NCI-H128 (cell line): ENCODE results near the gene CCDC175.
A peak's percentile ranks its signal among the peaks of the same experiment; 100 is the strongest.

ENCODE experiments used
- DNase-seq: peaks from one replicate; lab custom pipeline; 2025; ENCODE audit not compliant: unreplicated experiment; lab: John Stamatoyannopoulos, UW

The CCDC175 gene

DNA sequence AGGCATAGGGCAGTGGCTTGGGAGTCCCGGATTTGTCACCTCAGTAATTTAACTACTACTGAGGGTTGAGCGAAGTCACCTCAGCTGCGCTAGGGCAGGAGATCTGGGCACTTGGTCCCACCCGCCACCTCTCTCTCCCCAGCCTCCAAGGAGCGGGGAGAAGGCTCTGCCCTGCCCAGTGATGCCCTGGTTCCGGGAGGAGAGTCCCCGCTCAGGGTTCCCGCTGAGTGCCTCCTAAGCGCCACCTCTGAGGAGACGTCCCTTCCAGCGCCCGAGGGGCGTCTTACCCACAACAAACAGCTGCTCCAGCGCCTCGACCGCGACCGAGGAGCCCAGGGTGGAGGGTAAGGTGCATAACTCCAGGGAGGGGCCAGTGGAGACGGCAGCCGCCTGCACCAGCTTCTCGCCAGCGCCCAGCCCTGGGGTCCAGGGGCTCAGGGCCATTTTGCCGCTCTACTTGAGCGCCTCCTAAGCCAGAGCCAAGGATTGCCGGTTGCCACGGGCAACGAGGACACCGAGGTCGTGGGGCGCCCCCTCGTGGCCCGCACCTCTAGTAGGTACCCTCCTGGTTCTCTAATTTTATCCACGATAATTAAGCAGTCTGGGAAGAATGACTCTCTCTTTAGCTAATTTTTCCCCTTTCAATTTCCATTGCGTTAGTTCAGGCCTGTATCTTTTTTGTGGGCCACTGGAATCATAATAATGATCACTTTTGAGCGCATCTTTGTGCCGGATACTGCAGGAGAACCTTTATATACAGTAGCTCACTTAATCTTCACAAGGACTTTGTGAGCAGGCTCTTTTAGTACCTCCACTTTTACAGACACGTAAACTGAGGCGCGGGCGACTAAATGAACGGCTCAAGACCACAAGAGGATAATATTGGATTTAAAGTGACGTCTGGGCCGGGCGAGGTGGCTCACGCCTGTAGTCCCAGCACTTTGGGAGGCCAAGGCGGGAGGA, at the start of gene CCDC175:
CCDC175 (minus strand) TSS at position 481 of the 963 bp plus-strand sequence; CDS start at position 444, 37 bp downstream.
- peak; percentile 88 for DNase-seq

DNA sequence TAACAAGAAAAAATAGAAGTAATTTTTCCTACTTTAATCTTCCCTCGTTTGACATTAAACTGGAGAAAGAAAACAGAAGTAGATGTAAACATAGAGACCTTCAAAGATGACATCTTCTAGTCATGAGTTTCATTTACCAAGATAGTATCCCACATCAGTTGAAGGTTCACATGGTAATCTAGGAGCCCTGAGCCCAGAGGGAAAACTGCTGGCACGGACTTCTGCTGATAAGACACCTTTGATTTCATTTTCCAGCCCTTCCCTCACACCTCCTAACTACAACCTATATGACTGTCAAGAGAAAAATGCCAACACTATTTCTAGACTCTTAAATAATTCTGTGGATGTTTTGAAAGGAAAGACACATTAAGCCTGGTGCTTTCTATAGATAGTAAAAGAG, 46.0 kb upstream of the CCDC175 start:
- DNase-seq = no peak

DNA sequence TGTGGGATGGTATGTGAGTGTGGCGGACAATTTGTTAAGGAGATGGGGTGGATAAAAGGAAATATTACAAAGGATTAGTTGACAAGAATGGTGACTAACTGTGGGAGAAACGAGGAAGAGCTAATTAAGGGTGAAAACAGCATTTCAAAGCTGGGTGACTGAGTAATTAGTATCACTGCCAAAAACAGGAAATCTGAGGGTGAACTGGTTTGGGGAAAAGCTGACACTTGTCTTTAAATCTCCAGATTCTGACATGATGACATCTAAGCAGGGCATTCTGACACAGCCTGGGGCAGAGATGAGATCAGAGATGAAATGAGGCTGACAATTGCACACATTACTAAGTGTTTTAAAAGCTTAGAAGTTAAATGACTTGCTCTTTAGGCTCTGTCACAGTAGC, 42.4 kb upstream of the CCDC175 start:
- DNase-seq = no peak

DNA sequence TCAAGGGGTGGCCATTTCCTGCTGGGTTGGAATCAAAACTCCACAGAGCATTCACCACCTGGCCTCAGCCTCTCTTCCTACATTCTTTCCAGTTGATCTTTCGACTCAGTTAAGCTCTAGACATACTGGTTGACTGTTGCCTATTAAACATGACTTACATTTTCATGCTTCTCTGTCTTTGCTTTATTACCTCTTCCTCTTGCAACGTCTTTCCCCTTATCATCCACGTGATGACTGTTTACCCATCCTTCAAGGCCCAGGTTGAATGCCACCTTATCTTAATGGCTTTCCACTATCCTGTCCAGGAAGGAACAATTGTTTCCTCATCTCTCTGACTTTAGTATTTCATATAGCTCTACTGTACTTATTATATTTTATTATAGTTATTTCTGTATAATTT, 24.4 kb upstream of the CCDC175 start:
- no peak for DNase-seq

DNA sequence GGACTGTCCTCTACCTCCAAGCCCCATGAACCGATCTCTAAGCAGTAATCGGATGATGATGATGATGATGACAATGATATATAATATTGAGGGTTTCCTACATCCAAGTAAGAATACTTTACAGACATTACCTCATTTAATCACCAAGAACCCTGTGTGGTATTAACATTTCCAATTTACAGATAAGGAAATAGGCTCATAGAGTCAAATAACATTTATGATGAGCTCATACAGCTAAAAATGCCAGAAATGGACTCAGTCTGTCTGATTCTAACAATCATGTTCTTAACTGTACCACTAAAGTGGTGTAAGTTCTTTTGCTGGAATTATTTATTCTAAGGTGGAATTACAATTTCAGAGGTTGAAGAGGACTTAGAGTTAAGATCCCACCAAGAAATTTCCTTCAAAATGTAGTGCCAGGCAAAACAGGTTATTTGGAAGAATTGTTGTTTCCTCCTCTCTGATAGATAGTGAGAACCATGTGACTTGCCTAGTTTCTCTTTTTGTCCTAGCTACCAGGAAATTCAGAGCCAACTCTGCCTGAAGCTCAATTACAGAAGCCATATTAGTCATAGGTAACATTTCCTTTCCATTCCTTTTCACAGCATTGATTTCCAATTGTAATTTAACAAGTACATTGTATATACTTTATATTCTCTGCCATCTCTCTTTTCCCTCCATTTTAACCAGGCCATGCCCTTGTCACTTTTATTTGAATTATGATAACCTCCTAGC, 23.8 kb upstream of the CCDC175 start:
- DNase-seq = no peak

DNA sequence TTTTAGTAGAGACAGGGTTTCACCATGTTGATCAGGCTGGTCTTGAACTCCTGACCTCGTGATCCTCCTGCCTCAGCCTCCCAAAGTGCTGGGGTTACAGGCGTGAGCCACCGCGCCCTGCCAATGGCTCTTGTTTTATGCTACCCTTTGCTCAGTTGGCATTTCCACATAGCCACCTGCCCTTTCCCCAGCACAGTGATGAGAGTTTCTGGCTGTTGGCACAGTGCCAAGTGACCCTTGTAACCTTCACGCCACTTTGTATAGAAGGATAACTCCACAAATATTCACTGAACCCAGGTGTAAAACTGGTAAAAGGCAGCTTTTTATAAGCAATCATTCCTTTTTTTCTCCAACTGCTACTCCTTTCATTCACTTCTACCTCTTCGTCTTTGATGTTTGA, 18.5 kb upstream of the CCDC175 start:
- DNase-seq = no peak

DNA sequence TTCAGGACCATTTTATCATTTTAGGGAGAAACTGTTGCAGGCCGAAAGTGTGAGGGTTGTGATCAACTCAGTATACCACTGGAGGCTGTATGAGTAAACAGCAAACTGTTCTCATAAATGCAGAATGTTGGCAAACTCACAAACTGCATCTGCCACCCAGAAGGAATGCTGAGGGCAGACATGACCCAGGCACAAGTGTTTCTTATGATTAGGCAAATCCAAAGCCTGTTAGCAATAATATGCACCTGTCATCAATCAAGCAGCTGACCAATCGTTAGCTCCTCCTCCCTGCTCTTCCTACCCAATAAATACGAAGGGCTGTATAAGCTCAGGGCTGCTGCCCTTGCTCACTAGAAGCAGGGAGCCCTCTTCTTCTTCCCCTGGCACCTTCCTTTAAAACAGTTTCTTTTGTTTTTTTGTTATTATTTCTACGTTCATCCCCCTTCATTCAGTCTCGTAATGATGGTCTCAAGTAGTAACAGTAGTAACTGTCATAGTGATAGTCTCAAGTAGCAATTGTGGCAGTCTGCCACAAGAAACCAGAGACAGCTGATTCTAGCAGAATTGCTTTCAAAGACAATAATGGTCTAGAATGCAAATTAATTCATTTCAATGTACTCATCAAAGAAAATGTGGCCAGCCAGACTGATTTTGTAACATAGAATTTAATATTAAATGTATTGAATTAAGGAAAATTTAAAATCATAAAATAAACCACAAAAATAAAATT, 15.2 kb upstream of the CCDC175 start:
- DNase-seq = no peak

DNA sequence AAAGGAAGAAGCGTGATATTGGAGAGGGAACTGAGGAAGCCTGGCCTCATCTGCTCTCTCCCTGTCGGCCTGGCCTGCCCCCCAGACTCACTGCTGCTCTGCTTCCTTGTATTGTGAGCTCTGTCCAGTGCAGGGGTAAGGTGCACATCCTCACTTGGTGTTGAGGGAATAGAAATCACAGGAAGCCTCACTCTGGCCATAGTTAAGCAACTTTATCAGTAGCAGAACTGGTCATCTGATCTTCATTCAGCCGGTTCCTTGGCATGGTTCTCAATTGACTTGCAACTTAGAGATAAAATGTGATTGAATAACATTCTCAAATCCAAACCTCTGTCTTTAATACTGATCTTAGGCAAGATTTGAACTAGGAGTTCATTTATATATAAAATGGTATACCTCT, 11.5 kb upstream of the CCDC175 start:
- DNase-seq = no peak

DNA sequence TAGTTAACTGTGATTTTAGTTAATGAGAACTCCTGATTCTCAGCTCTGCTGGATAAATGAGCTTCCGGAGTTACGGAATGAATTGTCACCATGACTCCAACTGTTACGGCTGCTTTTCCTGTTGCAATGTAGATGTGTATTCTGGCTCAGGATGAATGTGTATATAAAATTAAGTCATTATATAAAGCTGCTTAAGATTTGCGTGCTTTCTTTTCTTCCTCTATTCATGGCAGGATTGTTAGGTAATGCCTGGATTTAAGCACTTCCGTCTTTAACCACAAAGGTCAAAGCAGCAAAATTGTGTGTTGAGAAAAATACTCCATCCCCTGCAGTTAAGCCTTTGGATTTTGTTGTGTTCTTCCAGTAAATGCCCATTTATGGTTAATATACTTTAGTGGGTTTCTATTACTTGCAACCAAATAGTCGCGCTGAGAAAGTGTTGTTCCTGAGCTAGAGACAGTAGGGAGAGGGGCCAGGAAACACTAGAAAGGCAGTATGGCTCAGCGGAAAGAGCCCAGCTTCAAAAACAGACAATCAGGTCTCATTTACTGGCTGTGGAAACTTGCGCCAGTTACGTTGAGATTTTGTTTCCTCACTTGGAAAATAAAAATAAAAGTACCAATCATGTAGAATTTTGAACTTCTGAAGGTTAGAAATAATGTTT, 9.4 kb upstream of the CCDC175 start:
- no peak for DNase-seq

DNA sequence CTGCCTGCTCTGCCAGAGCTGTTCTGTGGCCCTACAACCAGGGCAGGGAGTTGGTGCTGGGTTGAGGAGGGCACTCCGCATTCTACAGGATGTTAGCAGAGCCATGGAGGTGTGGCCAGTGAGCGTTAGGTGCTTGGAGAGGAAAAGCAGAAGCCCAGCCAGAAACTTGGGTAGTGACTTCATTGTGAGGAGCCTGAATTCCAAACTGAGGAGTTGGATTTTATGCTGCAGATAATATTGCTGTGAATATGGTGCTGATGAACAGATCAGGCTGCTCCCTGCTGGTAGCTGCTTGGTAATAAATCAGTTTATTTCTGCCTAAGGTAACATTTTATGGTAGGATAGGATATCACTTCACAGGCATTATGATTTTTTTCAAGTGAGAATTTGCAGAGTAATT, 7.1 kb upstream of the CCDC175 start:
- no peak for DNase-seq

DNA sequence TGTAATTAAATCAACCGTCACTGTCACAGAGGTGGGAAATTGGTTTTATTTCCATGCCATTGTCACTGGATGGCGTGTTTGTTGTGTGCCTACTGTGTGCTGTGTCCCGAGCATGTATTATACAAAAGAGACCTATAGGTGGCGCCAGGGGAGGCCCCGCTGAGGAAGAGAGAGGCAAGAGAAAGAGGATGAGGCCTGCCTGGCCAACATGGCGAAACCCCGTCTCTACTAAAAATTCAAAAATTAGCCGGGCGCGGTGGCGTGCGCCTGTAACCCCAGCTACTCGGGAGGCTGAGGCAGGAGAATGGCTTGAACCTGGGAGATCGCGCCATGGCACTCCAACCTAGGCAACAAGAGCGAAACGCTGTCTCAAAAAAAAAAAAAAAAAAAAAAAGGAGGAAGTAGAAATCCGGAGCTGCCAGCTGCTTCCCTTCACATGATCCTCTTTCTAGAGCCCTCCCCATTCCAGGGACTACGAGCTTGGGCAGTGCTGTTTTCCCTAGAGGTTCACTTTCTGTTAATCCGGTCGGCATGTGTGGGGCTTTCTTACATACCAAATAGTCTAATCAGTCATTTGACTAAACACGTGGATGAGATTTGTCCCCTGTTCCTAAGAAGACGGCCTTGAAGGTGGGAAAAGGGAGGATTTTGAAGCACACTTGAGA, 6.4 kb upstream of the CCDC175 start:
- DNase-seq = no peak

DNA sequence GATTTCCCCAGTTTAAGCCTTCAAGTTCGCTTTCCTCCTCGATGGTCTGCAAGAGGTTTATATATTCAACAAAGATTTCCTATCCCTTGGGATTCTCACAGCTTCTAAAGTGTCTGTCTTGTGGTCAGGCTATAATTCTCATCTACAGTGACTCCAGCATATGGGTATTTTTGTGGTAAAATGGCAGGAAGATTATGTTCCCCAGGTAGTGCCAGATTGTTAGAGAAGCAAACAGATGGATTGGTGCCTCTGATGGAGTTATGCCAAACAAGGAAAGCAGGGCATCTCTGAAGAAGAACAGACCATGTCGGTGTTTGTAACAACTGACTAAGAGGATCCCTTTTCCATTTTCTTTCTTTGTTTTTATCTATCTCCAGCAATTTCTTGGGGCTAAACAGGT, 5.5 kb upstream of the CCDC175 start:
- DNase-seq = no peak

DNA sequence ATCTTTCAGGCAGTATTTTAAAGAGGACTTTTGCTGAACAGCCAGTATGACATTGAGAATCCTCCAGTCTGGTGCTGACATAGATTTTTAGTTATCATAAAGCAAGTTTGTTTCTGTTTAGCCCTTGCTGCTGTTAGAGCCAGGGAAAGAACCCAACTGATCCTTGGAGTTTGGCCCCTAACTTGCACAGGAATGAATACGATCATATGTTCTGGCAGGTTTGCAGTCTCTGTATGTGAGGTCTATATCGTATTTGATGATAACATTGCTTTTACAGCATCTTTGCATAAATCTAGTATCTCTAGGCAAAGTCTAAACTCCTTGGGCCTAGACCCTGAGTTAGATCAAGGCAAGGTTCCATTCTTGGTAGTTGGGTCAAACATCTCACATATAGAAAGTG, 4.3 kb upstream of the CCDC175 start:
- no peak for DNase-seq

DNA sequence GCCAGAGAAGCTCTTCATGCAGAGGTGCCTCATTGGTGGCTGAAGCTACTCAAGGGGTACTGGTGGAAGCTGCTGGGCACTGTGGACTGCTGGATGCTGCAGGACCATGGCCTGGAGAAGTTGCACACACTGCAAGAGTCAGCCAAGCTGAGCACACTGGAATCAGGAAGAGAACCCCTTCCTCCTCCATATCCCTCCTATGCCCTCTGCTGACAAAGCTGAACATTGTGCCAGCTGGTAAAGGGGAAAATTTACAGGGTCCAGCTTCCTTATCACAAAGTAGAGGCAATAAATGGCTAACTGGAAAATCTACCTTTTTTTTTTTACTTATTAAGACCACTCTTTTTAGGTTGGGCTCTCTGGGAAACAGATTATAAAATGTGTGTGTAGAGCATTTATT, 6.5 kb downstream of the CCDC175 start:
- no peak for DNase-seq

DNA sequence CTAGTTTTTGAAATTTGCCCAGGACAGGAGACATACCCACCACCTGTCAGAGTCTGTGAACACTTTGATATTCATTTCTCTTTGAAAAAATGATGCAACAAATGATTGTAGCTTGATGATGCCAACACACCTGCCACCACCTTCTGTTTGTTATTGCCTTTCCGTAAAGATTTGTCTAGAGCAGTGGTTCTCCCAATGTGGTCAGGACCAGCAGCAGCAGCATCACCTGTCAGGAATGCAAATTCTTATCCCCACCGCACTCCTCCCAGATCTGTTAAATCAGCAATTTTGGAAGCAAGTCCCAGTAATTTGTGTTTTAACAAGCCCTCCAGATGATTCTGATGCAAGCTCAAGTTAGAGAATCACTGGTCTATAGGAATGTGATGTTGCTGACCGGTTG, 9.9 kb downstream of the CCDC175 start:
- DNase-seq = no peak

DNA sequence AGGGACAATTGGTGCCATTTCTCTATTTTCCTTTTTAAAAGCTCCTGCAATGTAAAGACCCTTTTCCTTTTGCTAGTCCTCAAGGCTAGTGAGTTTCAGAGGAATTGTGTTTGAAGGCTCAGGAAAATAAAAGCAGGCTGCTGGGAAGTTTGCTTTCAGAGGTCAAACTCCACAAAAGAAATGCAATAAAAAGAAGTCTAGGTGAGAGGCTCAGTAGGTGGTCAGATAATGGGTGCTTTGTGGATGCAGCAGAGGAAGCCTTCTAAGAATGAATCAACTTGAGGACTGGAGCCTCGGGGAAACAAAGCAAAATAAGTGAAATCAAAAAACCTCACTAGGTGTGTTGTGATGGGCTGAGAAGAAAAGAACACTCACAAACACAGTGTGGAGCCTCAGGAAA, 10.3 kb downstream of the CCDC175 start:
- DNase-seq = no peak

DNA sequence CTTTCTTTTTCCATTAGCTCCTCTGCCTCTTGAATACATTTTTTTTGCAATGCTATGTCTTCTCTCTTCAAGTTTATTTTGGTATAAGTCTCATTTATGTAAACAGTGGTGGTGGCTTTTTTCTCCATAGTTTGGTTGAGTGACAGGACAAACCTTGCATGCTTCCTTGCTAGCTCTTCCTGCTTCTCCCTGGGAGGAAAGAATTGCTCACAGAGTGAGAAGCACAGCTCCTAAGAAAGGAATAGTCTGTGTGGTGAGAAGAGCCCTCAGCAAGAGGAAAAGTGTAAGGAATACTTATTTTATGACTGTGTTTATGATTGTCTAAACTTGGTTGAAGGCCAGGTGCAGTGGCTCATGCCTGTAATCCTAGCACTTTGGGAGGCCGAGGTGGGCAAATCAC, 11.5 kb downstream of the CCDC175 start:
- no peak for DNase-seq

DNA sequence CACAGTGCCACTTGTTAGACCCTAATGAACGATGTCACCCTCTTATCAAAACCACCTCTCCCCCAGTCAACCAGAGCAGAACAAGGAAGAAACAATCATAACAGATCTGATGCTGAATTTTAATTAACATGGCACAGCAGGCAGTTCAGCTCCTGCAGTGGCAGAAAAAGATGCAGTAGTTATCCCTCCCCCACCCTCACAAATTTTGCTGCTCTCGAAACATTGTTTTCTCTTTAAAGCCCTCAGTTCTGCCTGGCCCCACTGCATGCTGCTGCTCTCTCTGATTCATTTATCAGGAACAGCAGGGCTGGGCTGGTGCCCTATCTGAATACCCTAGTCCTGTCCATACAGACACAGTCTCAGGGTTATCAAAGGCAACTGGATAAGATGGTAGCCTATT, 12.2 kb downstream of the CCDC175 start:
- DNase-seq = no peak

DNA sequence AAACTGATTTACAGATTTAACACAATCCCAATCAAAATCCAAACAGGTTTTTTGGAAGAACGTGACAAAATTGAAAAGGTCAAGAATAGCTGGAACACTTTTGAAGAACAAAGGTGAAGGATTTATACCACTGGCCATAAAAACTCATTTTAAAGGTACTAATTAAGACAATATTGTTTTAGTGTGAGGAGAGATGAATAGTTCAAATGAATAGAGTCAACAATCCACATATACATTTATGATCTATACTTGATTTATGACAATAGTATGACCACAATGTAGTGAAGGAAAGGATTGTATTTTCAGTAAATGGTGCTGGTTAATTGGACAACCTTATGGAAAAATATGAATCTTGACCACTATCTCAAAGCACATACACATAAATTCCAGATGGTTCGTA, 29.3 kb downstream of the CCDC175 start:
- DNase-seq = no peak

DNA sequence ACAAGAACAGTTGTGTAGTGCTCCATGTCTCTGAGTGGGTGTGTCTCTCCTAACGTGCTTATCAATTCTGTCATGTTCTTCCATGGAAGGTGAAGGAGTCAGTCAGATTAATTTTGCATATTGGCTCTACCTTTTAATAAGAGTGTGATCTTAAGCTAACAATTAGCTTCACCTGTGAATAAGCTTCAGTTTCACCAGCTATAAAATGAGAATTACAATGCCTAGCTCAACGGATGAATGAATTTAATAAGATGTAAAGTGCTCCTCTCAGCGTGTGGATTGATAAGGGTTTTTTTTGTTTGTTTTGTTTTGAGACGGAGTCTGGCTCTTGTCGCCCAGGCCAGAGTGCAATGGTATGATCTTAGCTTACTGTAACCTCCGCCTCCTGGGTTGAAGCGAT, 32.7 kb downstream of the CCDC175 start:
- peak; percentile 34 for DNase-seq

DNA sequence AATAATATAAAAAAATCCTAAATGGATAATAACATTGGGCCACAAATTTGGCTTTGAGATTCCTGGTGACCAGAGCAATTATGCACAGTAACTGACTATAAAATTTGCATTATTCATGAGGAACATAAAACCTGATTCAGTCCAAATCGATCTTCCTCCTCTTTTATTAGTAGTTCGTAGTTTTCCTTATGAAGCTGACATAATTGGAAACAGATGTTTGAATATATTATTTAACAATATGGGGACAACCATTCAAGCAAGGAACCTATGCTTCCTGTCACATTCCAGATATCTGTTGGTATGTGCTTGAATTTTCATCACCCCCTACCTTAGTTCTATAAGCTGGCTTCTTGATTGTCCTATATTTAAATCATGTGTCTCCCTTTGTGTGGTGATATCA, 34.9 kb downstream of the CCDC175 start:
- DNase-seq = no peak
